SU-DHL-6 (cell line): ENCODE results near the gene PPP1R13B.

Source experiments
- H2AFZ ChIP-seq: fragments of 200-600 bp; sonication (generic); 2 replicates; pipeline ENCODE4 v1.6.1; 2014; ENCODE audit warnings: low read depth, mild to moderate bottlenecking, moderate library complexity, mixed read lengths, antibody characterized with exemption, low read length; ENCODE audit not compliant: severe bottlenecking
- H3F3A ChIP-seq: fragments of 200-600 bp; shearing (Covaris generic); 2 replicates; pipeline ENCODE4 v1.6.0; 2016; ENCODE audit warnings: antibody characterized with exemption, mild to moderate bottlenecking; ENCODE audit not compliant: insufficient read depth
- H3K27ac ChIP-seq: fragments of 200-600 bp; sonication (generic); 2 replicates; pipeline ENCODE4 v1.5.1; 2016; ENCODE audit warnings: low read depth, mild to moderate bottlenecking, low read length, moderate library complexity, mixed read lengths
- H3K27me3 ChIP-seq: fragments of 200-600 bp; sonication (generic), shearing (Covaris generic); 2 replicates; pipeline ENCODE4 v1.6.0; 2014; ENCODE audit warnings: mild to moderate bottlenecking, low read length
- H3K36me3 ChIP-seq: fragments of 200-600 bp; sonication (generic); 2 replicates; pipeline ENCODE4 v1.6.1; 2014; ENCODE audit warnings: mild to moderate bottlenecking, low read length, mixed read lengths
- H3K4me2 ChIP-seq: fragments of 300-600, 200-600 bp; shearing (Covaris generic), sonication (generic); 2 replicates; pipeline ENCODE4 v1.6.0; 2014; ENCODE audit warnings: low read length, low read depth, mild to moderate bottlenecking; ENCODE audit not compliant: poor library complexity, severe bottlenecking
- H3K4me3 ChIP-seq: fragments of 200-600 bp; sonication (generic); 2 replicates; pipeline ENCODE4 v1.5.1; 2014; ENCODE audit warnings: antibody characterized with exemption, low read length, mild to moderate bottlenecking, mixed read lengths; ENCODE audit not compliant: insufficient read depth, poor library complexity, severe bottlenecking
- H3K79me2 ChIP-seq: fragments of 200-600 bp; sonication (generic); 2 replicates; pipeline ENCODE4 v1.6.1; 2014; ENCODE audit warnings: mild to moderate bottlenecking, low read length, moderate library complexity; ENCODE audit not compliant: insufficient read depth
- H3K9ac ChIP-seq: fragments of 200-600 bp; sonication (generic); 2 replicates; pipeline ENCODE4 v1.7.0; 2014; ENCODE audit warnings: mild to moderate bottlenecking, low read length
- H3K9me2 ChIP-seq: fragments of 200-600 bp; sonication (generic); replicated peaks from 2 replicates; pipeline ENCODE4 v1.6.1; 2014; ENCODE audit warnings: low read length; ENCODE audit not compliant: insufficient read depth
- H3K9me3 ChIP-seq: fragments of 200-600 bp; sonication (generic); 2 replicates; pipeline ENCODE4 v1.6.1; 2014; ENCODE audit warnings: low read length, mixed read lengths; ENCODE audit not compliant: insufficient read depth
- H4K20me1 ChIP-seq: fragments of 200-600 bp; sonication (generic); 2 replicates; pipeline ENCODE4 v1.6.1; 2014; ENCODE audit warnings: low read depth, mild to moderate bottlenecking, antibody characterized with exemption, low read length, moderate library complexity, mixed read lengths
- CTCF ChIP-seq: fragments of 200-600 bp; sonication (generic); IDR thresholded peaks from one replicate; pipeline ENCODE4 v1.5.1; 2017; ENCODE audit warnings: antibody characterized with exemption, mild to moderate bottlenecking, low read length, moderate library complexity; ENCODE audit not compliant: insufficient read depth, poor library complexity, severe bottlenecking
- EZH2phosphoT487 ChIP-seq: fragments of 200-600 bp; sonication (generic), shearing (Covaris generic); conservative IDR thresholded peaks from 2 replicates; pipeline ENCODE4 v1.6.1; 2018; ENCODE audit warnings: mild to moderate bottlenecking, antibody characterized with exemption, low read length, moderate library complexity, mixed read lengths

Gene PPP1R13B

GRCh38 chr14:103735815-103736545, 111.4 kb downstream of the PPP1R13B start:
- no peaks in the 10 kb centered on the region for H3K36me3 ChIP-seq
- no peak overlapping the region for H3K27ac ChIP-seq
- H3F3A ChIP-seq, result no peaks in the 10 kb centered on the region
- H3K9ac ChIP-seq, result no peak overlapping the region
- no peak overlapping the region for H3K4me3 ChIP-seq
- no peak overlapping the region for H3K4me2 ChIP-seq
- no peak for TF ChIP-seq CTCF
- TF ChIP-seq EZH2phosphoT487, result no peak
- H2AFZ ChIP-seq, result no peak overlapping the region
- no peaks in the 10 kb centered on the region for H3K27me3 ChIP-seq
- H3K9me3 ChIP-seq, result no peaks in the 10 kb centered on the region
- H3K79me2 ChIP-seq, result no peaks in the 10 kb centered on the region
- H3K9me2 ChIP-seq, result no peaks in the 10 kb centered on the region
- H4K20me1 ChIP-seq, result no peaks in the 10 kb centered on the region

GRCh38 chr14:103735439-103735814, 111.9 kb downstream of the PPP1R13B start:
- Histone ChIP-seq H4K20me1 (no peaks in the 10 kb centered on the region), H3K9ac (no peak overlapping the region), H2AFZ (no peak overlapping the region), H3F3A (no peaks in the 10 kb centered on the region), H3K9me2 (no peaks in the 10 kb centered on the region), H3K4me3 (no peak overlapping the region), H3K4me2 (no peak overlapping the region), H3K36me3 (no peaks in the 10 kb centered on the region), H3K79me2 (no peaks in the 10 kb centered on the region), H3K9me3 (no peaks in the 10 kb centered on the region), H3K27me3 (no peaks in the 10 kb centered on the region), H3K27ac (no peak overlapping the region)
- no peak for TF ChIP-seq CTCF
- TF ChIP-seq EZH2phosphoT487, result no peak

GRCh38 chr14:103735022-103735421, 112.4 kb downstream of the PPP1R13B start:
- no peaks in the 10 kb centered on the region for H3K36me3 ChIP-seq
- no peaks in the 10 kb centered on the region for H3K27me3 ChIP-seq
- TF ChIP-seq EZH2phosphoT487 (no peak), CTCF (no peak)
- no peaks in the 10 kb centered on the region for H3K9me2 ChIP-seq
- no peak overlapping the region for H3K9ac ChIP-seq
- no peaks in the 10 kb centered on the region for H3K9me3 ChIP-seq
- H3K4me2 ChIP-seq, result no peak overlapping the region
- no peak overlapping the region for H3K27ac ChIP-seq
- no peak overlapping the region for H2AFZ ChIP-seq
- H3K79me2 ChIP-seq, result no peaks in the 10 kb centered on the region
- no peak overlapping the region for H3K4me3 ChIP-seq
- no peaks in the 10 kb centered on the region for H4K20me1 ChIP-seq
- no peaks in the 10 kb centered on the region for H3F3A ChIP-seq
